Testis (tissue), 2 donors: ENCODE data around the gene RIN2.

Experiments used
- POLR2A ChIP-seq: fragments of 450-650 bp; IDR thresholded peaks from one replicate; pipeline ENCODE4 v1.6.1; 2017; ENCODE audit warnings: antibody characterized with exemption, mild to moderate bottlenecking, moderate library complexity
- TF ChIP-seq, protein P1 (sequence below), 3 experiments: fragments of 450-650 bp in 2 of 3; fragments of 200-600 bp in 1 of 3; sonication (generic) in 1 of 3; IDR thresholded peaks; one replicate each; pipeline ENCODE4 v1.5.1; 2016 to 2019; ENCODE audit warnings: antibody characterized with exemption in 3 of 3, mild to moderate bottlenecking in 2 of 3, moderate library complexity in 1 of 3

DNA sequence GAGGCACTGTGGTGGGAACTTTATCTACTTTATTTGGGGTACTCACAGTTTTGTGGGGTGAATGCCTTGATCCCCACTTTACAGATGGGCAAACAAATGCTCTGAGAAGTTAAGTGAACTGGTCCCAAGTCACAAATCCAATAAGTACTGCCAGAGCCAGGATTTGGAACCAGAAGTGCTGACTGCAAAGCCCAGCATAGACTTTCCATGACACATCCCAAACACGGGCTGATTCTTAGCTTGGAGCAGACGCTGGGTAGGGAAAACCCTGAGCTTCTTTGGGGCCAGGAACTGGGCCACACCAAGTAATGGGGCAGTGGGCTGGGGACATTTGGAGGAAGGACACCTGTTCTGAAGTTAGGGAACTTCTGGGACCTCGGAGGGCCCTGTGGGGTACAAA is 20.3 kb downstream of the RIN2 start:
- TF ChIP-seq, protein P1, sequence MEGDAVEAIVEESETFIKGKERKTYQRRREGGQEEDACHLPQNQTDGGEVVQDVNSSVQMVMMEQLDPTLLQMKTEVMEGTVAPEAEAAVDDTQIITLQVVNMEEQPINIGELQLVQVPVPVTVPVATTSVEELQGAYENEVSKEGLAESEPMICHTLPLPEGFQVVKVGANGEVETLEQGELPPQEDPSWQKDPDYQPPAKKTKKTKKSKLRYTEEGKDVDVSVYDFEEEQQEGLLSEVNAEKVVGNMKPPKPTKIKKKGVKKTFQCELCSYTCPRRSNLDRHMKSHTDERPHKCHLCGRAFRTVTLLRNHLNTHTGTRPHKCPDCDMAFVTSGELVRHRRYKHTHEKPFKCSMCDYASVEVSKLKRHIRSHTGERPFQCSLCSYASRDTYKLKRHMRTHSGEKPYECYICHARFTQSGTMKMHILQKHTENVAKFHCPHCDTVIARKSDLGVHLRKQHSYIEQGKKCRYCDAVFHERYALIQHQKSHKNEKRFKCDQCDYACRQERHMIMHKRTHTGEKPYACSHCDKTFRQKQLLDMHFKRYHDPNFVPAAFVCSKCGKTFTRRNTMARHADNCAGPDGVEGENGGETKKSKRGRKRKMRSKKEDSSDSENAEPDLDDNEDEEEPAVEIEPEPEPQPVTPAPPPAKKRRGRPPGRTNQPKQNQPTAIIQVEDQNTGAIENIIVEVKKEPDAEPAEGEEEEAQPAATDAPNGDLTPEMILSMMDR (IDR thresholded peaks at IDR 0.05) = no peak
- no peak for TF ChIP-seq POLR2A
